HTERT RPE-1 (cell line): ENCODE results near the gene TYRO3.
"Not testable (repeated sequence)": the region's sequence is repeated elsewhere in the genome, so short reads cannot be mapped to it uniquely, and the experiment has no call there.

ENCODE experiments used
- in situ Hi-C: fragments of 300-500 bp; cut with MboI; formaldehyde crosslinking; loops from 4 replicates; pipeline ENCODE4 v1.14.3; 2020; ENCODE audit warnings: low sequenced_read_pairs

TYRO3 gene

DNA sequence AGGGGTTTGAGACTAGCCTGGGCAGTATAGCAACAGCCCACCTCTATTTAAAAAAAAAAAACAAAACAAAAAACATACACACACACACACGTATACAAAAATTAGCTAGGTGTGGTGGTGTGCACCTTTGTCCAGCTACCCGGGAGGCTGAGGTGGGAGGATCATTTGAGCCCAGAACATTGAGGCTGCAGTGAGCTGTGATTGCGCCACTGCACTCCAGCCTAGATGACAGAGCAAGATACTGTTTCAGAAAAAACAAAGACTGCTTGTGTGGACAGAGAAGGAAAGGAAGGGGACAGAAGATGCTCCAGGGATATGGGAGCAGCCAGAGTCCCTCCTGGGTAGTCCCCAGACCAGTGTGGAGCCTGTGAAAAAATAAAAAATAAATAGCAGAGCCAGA, 12.9 kb downstream of the TYRO3 start:
- in situ Hi-C loops: no loop called here

DNA sequence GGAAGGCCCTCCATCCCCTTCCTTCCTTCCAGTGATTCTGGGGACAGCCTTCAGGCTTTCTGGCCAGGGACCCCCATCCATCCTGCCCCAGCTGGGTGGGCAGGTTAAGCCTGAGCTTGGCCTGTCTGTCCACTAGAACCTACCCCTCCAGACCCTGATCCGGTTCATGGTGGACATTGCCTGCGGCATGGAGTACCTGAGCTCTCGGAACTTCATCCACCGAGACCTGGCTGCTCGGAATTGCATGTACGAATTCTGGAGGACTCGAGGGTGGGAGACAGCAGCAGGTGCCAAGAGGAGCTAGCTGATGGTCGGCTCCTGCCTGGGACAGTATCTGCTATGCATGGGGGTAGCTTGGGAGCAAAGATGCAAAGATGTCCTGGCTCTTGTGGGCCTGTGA, 13.9 kb downstream of the TYRO3 start:
- in situ Hi-C loops: no loop called here

DNA sequence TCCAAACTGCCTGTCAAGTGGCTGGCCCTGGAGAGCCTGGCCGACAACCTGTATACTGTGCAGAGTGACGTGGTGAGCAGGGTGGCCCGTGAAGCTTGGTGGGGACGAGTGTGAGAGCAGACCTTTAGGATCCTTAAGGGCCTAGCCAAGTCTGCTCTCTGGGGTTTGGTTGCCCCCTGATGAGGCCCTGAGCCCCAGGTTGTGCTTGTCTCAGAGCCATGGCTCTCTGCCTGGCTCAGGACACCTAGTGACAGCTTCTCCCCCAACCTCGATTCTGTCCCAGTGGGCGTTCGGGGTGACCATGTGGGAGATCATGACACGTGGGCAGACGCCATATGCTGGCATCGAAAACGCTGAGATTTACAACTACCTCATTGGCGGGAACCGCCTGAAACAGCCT, 14.4 kb downstream of the TYRO3 start:
- in situ Hi-C loops: no loop called here

DNA sequence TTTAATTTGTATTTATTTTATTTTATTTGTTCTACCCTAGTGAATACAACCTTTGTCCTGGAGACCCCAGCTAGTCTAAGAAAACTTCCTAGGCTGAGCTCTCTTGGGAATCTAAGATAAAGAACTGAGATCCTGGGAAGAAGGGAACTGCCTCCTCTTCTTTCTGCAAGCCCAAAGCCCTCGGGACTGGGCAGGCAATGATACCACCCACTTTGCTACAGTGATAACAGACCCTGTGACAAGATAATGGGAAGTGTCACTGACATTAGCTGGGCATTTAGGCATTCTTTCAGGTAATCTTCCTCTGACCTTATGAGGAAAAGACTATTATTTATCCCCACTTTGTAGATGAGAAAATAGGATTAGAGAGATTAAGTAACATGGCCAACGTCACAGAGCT, 15.1 kb downstream of the TYRO3 start:
- in situ Hi-C loops: no loop called here

DNA sequence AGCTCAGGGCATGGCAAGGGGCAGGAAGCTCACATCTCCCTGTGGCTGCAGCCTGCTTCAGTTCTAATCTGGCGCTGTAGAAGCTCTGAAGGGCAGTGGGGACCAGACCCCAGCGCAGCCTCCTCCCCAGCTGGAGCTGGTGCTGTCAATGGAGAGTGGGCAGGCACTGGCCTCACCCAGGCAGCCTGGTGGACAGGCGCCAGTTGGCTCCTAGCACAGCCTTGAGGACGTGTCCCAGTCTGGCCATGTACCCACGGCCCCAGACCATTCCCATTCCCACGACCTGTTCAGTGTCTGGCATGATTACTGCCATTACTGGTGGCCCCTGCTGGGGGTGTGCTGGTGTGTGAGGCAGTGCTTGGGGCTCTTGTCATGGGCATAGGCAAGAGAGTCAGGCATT, 16.3 kb downstream of the TYRO3 start:
- in situ Hi-C loops: no loop called here

DNA sequence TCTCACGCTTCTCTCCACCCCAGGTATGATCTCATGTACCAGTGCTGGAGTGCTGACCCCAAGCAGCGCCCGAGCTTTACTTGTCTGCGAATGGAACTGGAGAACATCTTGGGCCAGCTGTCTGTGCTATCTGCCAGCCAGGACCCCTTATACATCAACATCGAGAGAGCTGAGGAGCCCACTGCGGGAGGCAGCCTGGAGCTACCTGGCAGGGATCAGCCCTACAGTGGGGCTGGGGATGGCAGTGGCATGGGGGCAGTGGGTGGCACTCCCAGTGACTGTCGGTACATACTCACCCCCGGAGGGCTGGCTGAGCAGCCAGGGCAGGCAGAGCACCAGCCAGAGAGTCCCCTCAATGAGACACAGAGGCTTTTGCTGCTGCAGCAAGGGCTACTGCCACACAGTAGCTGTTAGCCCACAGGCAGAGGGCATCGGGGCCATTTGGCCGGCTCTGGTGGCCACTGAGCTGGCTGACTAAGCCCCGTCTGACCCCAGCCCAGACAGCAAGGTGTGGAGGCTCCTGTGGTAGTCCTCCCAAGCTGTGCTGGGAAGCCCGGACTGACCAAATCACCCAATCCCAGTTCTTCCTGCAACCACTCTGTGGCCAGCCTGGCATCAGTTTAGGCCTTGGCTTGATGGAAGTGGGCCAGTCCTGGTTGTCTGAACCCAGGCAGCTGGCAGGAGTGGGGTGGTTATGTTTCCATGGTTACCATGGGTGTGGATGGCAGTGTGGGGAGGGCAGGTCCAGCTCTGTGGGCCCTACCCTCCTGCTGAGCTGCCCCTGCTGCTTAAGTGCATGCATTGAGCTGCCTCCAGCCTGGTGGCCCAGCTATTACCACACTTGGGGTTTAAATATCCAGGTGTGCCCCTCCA, 19.1 kb downstream of the TYRO3 start:
- in situ Hi-C loops: no loop called here

DNA sequence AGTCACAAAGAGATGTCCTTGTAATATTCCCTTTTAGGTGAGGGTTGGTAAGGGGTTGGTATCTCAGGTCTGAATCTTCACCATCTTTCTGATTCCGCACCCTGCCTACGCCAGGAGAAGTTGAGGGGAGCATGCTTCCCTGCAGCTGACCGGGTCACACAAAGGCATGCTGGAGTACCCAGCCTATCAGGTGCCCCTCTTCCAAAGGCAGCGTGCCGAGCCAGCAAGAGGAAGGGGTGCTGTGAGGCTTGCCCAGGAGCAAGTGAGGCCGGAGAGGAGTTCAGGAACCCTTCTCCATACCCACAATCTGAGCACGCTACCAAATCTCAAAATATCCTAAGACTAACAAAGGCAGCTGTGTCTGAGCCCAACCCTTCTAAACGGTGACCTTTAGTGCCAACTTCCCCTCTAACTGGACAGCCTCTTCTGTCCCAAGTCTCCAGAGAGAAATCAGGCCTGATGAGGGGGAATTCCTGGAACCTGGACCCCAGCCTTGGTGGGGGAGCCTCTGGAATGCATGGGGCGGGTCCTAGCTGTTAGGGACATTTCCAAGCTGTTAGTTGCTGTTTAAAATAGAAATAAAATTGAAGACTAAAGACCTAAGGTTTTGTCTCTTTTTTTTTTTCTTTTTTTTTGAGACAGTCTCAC, 19.8 kb downstream of the TYRO3 start:
- in situ Hi-C loops: no loop called here

DNA sequence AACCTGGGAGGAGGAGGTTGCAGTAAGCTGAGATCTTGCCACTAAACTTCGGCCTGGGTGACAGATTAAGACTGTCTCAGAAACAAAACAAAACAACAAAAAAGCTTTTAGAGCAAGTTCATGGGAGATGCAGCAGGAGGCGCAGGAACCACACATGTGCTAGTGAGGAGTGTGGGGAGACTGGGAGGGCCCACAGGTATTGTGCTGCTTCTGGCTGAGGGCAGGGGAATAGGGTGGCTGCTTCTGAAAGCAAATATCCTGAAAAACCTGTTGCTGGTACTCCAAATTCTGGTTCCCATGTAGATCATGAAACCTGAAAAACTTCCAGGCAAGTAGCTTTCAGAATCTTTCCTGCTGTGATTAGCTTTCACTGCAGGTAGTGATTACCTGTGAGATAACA, 22.1 kb downstream of the TYRO3 start:
- in situ Hi-C loops: no loop called here

DNA sequence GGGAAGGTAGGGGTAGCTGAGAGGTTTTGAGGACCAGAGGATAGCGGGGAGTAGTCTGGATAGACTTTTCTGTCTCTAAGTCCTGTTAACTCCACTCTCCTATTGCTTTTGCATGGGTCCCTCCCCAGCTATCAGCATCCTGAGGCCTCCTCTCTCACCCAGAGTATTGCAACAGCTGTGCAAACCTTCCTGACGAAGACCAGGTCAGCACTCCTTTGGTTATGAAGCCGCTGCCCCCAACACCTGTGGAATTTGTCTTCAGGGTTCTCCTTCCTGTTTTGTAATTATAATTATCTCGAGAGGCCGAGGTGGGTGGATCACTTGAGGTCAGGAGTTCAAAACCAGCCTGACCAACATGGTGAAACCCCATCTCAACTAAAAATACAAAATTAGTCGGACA, 24.8 kb downstream of the TYRO3 start:
- in situ Hi-C loops: no loop called here

DNA sequence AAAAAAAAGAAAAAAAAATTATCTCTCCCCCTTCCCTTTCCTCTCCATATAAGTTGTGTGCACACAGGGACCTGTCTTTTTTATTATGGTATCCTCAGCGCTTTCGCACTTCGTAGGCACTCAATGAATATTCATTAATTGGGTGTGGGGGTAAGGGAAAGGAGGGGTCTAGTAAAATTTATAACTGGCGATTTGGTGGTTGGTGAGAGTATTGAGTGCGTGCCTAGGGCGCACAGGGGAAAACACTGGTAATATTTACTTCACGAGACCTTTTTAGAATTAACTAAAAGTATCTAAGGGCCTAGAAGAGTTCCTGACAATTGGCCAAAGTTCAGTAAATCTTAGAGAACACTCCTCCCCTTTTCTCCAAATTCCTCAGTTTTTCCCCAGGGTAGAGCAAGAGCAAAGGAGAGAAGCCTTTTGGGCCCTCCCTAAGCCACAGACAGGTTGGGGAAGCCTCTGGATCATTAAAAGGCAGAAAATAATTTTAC, 25.7 kb downstream of the TYRO3 start:
- in situ Hi-C loops: no loop called here

DNA sequence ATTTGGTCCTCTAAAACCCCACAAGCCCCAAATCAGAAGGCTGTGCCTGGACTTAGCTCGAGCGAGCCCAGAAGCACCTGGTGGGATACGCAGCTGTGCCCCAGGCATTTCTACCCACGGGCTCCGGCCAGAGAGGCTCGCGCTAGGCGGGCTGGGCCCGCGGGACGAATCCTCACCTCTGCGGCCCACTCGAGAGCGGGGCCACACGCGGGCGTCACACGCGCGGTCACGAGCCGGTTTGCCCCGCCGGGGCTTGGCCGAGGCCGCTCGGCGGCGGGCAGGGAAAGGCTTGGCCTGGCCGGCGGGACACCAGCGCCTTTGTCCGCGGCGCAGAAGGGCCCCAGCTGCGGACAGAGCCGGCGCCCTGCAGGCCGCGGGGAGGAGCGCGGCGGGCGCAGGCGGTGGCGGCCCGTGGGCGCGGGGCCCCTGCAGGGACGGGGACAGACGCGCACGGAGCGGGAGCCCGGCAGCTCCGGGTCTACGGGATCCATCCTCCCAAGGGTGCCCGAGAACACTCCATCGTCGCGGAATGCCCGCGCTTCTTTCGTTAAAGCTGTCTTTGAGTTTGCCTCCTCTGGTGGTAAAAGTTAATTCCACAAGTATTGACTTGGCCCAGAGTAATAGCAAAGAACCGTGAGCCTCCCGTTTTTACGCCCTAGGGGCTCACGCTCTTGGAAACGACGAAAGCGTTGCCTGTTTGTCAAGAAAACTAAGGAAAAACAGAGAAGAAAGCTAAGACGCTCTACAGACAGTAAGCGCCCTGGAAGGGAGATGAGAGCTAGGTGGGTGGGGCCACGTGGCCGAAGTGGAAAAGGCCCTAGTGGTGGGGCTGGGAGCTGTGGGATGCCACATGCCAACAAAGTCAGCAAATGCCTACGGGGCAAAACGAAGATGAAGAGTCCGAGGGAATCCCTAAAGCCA, 26.4 kb downstream of the TYRO3 start:
- in situ Hi-C loops: no loop called here

DNA sequence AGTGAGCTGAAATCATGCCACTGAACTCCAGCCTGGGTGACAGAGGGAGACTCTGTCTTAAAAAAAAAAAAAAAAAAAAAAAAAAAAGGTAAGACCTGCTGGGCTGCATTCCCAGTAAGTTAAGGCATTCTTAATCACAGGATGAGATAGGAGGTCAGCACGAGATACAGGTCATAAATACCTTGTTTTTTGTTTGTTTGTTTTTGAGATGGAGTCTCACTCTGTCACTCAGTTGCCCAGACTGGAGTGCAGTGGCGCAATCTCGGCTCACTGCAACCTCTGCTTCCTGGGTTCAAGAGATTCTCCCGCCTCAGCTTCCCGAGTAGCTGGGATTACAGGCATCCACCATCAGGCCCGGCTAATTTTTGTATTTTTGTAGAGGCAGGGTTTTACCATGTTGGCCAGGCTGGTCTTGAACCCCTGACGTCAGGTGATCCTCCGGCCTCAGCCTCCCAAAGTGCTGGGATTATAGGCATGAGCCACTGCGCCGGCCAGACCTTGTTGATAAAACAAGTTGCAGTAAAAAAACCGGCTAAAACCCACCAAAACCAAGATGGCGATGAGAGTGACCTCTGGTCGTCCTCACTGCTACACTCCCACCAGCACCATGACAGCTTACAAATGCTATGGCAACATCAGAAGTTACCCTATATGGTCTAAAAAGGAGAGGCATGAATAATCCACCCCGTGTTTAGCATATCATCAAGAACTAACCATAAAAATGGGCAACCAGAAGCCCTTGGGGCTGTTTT, 27.7 kb downstream of the TYRO3 start:
- in situ Hi-C loops: not testable (repeated sequence)

DNA sequence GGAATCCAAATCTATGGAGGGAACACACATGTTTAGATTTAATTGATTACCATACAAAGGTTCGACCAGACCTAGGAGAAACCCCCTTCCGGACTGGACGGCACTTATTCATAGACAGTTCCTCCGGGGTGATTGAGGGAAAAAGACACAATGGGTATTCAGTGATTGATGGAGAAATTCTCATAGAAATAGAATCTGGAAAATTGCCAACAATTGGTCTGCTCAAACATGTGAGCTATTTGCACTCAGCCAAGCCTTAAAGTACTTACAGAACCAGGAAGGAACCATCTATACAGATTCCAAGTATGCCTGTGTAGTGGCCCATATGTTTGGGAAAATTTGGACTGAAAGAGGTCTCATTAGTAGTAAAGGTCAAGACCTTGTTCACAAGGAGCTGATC, 30.0 kb downstream of the TYRO3 start:
- in situ Hi-C loops: not testable (repeated sequence)

DNA sequence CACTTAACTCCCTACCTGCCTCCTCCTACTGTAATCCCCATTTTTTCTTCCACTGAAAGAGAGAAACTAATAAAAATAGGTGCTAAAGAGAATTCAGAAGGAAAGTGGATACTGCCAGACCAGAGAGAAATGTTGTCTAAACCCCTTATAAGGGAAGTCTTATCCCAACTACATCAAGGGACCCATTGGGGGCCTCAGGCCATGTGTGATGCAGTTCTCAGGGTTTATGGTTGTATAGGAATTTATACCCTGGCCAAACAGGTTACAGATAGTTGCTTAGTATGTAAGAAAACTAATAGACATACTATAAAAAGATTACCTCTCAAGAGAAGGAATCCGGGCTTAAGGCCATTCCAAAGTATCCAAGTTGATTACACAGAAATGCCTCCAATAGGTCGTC, 30.6 kb downstream of the TYRO3 start:
- in situ Hi-C loops: not testable (repeated sequence)

DNA sequence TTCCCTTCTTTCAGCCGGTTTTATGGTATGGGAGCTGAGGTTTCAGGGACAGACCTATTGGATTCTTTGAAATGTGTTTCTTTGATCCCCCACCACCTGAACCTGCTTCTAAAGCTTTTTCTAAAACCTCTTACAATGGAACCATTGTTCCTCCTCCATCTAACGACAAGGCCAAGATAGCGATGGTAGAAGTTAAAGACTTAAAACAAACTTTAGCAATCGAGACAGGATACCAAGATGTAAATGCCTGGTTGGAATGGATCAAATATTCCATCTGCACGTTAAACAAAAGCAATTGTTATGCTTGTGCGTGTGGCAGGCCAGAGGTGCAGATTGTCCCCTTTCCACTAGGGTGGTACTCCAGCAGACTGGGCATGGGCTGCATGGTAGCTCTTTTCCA, 32.2 kb downstream of the TYRO3 start:
- in situ Hi-C loops: not testable (repeated sequence)

DNA sequence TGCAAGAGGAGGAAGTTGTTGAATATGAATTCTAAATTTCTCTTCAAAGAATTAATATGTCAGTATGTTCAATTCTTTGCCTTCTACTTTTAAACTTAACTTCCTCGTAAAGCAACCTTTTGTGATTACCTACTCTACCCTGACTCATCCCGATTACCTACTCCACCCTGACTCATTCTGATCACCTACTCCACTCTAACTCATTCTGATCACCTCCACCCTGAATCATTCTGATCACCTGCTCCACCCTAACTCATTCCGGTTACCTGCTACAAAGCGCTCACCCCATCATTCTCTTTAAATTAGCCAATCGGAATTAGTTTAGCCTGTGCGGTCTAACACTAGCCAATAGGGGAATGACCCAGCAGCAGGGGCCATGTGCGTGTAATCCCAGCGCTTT, 33.7 kb downstream of the TYRO3 start:
- in situ Hi-C loops: not testable (repeated sequence)

DNA sequence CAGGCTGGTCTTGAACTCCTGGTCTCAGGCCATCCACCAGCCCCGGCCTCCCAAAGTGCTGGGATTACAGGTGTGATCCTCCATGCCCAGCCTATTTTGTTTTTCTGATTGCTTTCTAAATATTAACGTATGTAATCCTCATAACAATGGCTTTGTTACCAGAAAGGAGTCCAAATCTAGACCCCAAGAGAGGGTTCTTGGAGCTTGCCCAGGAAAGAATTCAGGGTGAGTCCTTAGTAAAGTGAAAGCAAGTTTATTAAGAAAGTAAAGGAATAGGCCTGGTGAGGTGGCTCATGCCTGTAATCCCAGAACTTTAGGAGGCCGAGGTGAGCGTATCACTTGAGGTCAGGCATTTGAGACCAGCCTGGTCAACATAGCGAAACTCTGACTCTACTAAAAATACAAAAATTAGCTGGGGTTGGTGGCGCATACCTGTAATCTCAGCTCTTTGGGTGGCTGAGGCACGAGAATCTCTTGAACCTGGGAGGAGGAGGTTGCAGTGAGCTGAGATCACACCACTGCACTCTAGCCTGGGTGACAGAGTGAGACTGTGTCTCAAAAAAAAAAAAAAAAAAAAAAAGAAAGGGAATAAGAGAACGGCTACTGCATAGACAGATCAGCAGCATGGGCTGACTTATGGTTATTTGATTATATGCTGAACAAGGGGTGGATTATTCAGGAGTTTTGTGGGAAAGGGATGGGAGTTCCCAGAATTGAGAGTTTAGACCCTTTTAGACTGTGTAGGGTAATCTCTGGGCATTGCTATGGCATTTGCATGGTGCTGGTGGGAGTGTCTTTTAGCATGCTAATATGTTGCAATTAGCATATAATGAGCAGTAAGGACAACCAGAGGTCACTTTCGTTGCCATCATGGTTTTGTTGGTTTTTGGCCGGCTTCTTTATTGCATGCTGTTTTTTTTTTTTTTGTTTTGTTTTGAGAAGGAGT, 36.1 kb downstream of the TYRO3 start:
- in situ Hi-C loops: no loop called here

DNA sequence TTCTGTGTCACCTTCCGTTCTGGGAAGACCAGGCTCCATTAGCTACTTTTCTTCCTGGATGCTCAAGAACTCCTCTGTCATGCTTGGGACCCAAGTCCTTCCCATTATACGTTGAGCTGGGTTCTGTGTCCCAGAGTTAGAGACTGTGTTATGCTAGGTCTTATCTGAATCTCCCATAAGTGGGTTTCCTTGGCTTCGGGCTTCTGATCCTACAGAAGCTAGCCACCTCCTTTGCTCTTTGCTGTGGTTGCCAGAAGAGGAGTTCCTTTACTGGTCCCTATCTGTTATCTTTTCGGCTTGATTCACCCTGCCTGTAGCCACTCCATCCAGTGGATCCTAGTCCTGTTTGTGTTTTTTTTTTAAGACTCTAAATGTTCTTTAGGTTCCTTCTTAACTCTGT, 38.0 kb downstream of the TYRO3 start:
- in situ Hi-C loops: no loop called here

DNA sequence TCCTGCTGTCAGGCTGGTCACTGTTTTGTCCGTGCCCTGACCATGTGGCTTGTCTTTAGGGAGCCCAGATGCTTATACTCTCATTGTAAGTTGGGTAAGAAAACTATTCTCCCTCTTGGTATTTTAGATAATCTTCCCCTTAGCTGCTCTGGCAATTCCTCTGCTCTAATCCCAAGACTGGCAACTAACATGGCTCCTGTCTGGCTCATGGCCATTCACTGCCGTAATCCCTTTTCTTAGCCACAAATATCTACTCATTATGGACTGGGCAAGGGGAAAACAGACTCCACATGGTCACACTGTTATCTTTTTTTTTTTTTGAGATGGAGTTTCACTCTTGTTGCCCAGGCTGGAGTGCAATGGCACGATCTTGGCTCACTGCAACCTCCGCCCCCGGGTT, 38.8 kb downstream of the TYRO3 start:
- in situ Hi-C loops: no loop called here

DNA sequence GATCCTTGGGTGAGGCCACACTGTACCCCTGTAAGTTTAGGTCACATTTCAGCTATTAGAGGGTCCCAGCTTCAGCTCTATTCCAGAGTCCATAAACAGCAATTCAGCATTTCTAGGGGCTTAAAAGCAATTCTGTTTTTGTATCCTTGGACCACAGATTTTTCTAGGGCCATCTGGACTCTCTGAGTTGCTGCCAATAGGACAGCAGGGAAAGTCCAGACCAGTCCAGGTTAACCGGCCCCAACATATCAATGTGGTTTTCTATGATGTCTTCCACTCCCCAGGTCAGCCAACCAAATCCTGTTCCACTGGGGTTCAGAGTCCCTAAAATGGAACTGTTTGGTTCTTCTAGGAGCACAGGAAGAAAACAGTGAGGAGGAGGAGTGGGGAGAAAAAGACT, 40.0 kb downstream of the TYRO3 start:
- in situ Hi-C loops: no loop called here
